Measurements from ENCODE around the gene HDGFL3.
A peak's percentile ranks its signal among the peaks of the same experiment; 100 is the strongest.

Gene HDGFL3

DNA sequence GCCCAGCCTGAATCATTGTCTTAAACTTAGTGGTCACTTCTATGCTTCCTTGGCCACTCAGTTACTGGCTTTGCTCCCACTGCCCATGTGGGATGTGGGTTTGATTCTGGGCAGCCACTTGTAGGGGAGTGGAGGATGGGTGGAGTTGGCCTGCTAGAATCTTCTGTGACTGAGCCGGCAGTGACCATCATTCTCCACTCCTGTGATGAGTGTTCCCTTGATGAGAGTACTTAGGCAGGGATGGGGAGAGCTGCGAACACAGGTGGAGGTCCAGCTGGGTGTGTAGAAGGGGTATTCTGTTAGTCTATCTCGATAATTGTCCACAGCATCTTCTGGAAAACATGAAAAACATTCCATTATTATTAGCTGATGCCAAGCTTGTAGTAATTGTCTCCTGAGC lies 92.2 kb downstream of the HDGFL3 start:
- H3K27me3 ChIP-seq (ENCODE audit: control insufficient read depth in 2 of 2, insufficient read depth in 2 of 2, low read length in 2 of 2): no peaks in the 10 kb centered on the region
- no peak overlapping the region for H3K4me3 ChIP-seq (ENCODE audit: low read length in 2 of 2)
- no peak overlapping the region for H3K9ac ChIP-seq (ENCODE audit: low read depth in 1 of 2, low read length in 2 of 2)
- H3K36me3 ChIP-seq (ENCODE audit: control insufficient read depth in 2 of 2, insufficient read depth in 2 of 2, low read length in 2 of 2): no peaks in the 10 kb centered on the region
- no peaks in the 10 kb centered on the region for H3K4me1 ChIP-seq (ENCODE audit: control insufficient read depth in 2 of 2, insufficient read depth in 2 of 2, low read length in 2 of 2)
- no peak overlapping the region for H3K27ac ChIP-seq (ENCODE audit: low read depth in 2 of 2, low read length in 2 of 2)
- H3K9me3 ChIP-seq (ENCODE audit: control insufficient read depth in 2 of 2, low read length in 2 of 2): no peaks in the 10 kb centered on the region

DNA sequence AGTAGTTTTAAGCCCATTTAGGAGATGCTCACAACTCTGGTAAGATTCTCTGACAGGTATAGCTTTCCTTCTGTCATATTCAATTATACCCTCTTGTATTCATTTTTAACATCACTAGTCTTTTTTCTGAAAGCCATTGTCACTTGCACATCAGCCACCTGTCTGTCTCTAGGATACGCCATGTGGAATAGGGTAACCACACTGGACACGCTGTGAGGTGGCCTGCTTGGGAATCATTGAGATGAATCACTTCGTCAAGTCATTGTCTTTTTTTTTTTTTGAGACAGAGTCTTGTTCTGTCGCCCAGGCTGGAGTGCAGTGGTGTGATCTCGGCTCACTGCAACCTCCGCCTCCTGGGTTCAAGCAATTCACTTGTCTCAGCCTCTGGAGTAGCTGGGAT lies 92.8 kb downstream of the HDGFL3 start:
- H3K9ac ChIP-seq (ENCODE audit: low read depth in 1 of 2, low read length in 2 of 2): no peak overlapping the region
- no peaks in the 10 kb centered on the region for H3K9me3 ChIP-seq (ENCODE audit: control insufficient read depth in 2 of 2, low read length in 2 of 2)
- no peaks in the 10 kb centered on the region for H3K36me3 ChIP-seq (ENCODE audit: control insufficient read depth in 2 of 2, insufficient read depth in 2 of 2, low read length in 2 of 2)
- no peak overlapping the region for H3K4me3 ChIP-seq (ENCODE audit: low read length in 2 of 2)
- no peak overlapping the region for H3K27ac ChIP-seq (ENCODE audit: low read depth in 2 of 2, low read length in 2 of 2)
- H3K27me3 ChIP-seq (ENCODE audit: control insufficient read depth in 2 of 2, insufficient read depth in 2 of 2, low read length in 2 of 2): no peaks in the 10 kb centered on the region
- H3K4me1 ChIP-seq (ENCODE audit: control insufficient read depth in 2 of 2, insufficient read depth in 2 of 2, low read length in 2 of 2): no peaks in the 10 kb centered on the region

- H3K9ac ChIP-seq (ENCODE audit: low read depth in 1 of 2, low read length in 2 of 2): no peak overlapping the region
- H3K27ac ChIP-seq (ENCODE audit: low read depth in 2 of 2, low read length in 2 of 2): no peak overlapping the region
- H3K4me3 ChIP-seq (ENCODE audit: low read length in 2 of 2): no peak overlapping the region
- H3K4me1 ChIP-seq (ENCODE audit: control insufficient read depth in 2 of 2, insufficient read depth in 2 of 2, low read length in 2 of 2): no peaks in the 10 kb centered on the region
- H3K9me3 ChIP-seq (ENCODE audit: control insufficient read depth in 2 of 2, low read length in 2 of 2): no peaks in the 10 kb centered on the region
- no peaks in the 10 kb centered on the region for H3K36me3 ChIP-seq (ENCODE audit: control insufficient read depth in 2 of 2, insufficient read depth in 2 of 2, low read length in 2 of 2)
- peaks cover 2 to 3% of the 10 kb centered on the region in 2 donors for H3K27me3 ChIP-seq (ENCODE audit: control insufficient read depth in 2 of 2, insufficient read depth in 2 of 2, low read length in 2 of 2)
Measured at GRCh38 chr15:83113881-83114674, 93.5 kb downstream of the HDGFL3 start.

GRCh38 chr15:83112956-83113299 lies 94.7 kb downstream of the HDGFL3 start:
- no peaks in the 10 kb centered on the region for H3K36me3 ChIP-seq (ENCODE audit: control insufficient read depth in 2 of 2, insufficient read depth in 2 of 2, low read length in 2 of 2)
- no peaks in the 10 kb centered on the region for H3K9me3 ChIP-seq (ENCODE audit: control insufficient read depth in 2 of 2, low read length in 2 of 2)
- H3K27ac ChIP-seq (ENCODE audit: low read depth in 2 of 2, low read length in 2 of 2): no peak overlapping the region
- H3K27me3 ChIP-seq (ENCODE audit: control insufficient read depth in 2 of 2, insufficient read depth in 2 of 2, low read length in 2 of 2): peaks cover 7 to 12% of the 10 kb centered on the region in 2 donors
- peaks cover 0 to 4% of the 10 kb centered on the region in 2 donors for H3K4me1 ChIP-seq (ENCODE audit: control insufficient read depth in 2 of 2, insufficient read depth in 2 of 2, low read length in 2 of 2)
- H3K9ac ChIP-seq (ENCODE audit: low read depth in 1 of 2, low read length in 2 of 2): no peak overlapping the region
- H3K4me3 ChIP-seq (ENCODE audit: low read length in 2 of 2): no peak overlapping the region

GRCh38 chr15:83112233-83112955 lies 95.2 kb downstream of the HDGFL3 start:
- no peaks in the 10 kb centered on the region for H3K36me3 ChIP-seq (ENCODE audit: control insufficient read depth in 2 of 2, insufficient read depth in 2 of 2, low read length in 2 of 2)
- H3K4me1 ChIP-seq (ENCODE audit: control insufficient read depth in 2 of 2, insufficient read depth in 2 of 2, low read length in 2 of 2): peaks cover 2 to 5% of the 10 kb centered on the region in 2 donors
- H3K4me3 ChIP-seq (ENCODE audit: low read length in 2 of 2): no peak overlapping the region
- peaks cover 7 to 15% of the 10 kb centered on the region in 2 donors for H3K27me3 ChIP-seq (ENCODE audit: control insufficient read depth in 2 of 2, insufficient read depth in 2 of 2, low read length in 2 of 2)
- H3K9me3 ChIP-seq (ENCODE audit: control insufficient read depth in 2 of 2, low read length in 2 of 2): no peaks in the 10 kb centered on the region
- H3K27ac ChIP-seq (ENCODE audit: low read depth in 2 of 2, low read length in 2 of 2): no peak overlapping the region
- no peak overlapping the region for H3K9ac ChIP-seq (ENCODE audit: low read depth in 1 of 2, low read length in 2 of 2)

GRCh38 chr15:83111149-83111548 lies 96.5 kb downstream of the HDGFL3 start:
- Histone ChIP-seq H3K27ac (ENCODE audit: low read depth in 2 of 2, low read length in 2 of 2) (no peak overlapping the region), H3K9ac (ENCODE audit: low read depth in 1 of 2, low read length in 2 of 2) (no peak overlapping the region)

DNA sequence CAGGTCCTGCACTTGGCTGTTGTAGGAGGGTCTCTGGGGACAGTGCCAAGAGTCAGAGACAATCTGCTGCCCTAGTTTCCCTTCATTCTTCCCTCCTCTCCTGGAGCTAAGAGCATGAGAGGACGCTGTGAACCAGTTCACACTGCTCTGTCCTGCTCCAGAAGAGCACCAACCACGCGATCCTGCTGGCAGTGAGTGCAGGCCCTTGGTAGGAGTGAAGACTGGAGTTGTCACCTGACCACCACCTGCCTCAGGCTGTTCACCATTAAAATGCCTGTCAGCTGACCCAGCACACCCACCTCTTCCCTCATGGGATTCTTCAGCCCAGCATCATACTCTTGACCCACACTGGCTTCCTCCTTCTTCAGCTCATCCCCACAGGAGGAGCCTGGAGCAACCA lies 97.2 kb downstream of the HDGFL3 start:
- H3K36me3 ChIP-seq (ENCODE audit: control insufficient read depth in 2 of 2, insufficient read depth in 2 of 2, low read length in 2 of 2): no peaks in the 10 kb centered on the region
- H3K9ac ChIP-seq (ENCODE audit: low read depth in 1 of 2, low read length in 2 of 2): no peak overlapping the region
- peaks cover 13 to 21% of the 10 kb centered on the region in 2 donors for H3K27me3 ChIP-seq (ENCODE audit: control insufficient read depth in 2 of 2, insufficient read depth in 2 of 2, low read length in 2 of 2)
- no peak overlapping the region for H3K27ac ChIP-seq (ENCODE audit: low read depth in 2 of 2, low read length in 2 of 2)
- H3K9me3 ChIP-seq (ENCODE audit: control insufficient read depth in 2 of 2, low read length in 2 of 2): no peaks in the 10 kb centered on the region
- H3K4me3 ChIP-seq (ENCODE audit: low read length in 2 of 2): no peak overlapping the region
- H3K4me1 ChIP-seq (ENCODE audit: control insufficient read depth in 2 of 2, insufficient read depth in 2 of 2, low read length in 2 of 2): peaks cover 2 to 5% of the 10 kb centered on the region in 2 donors

More at GRCh38 chr15:83111149-83111548, 96.5 kb downstream of the HDGFL3 start:
- Histone ChIP-seq H3K36me3 (ENCODE audit: control insufficient read depth in 2 of 2, insufficient read depth in 2 of 2, low read length in 2 of 2) (no peaks in the 10 kb centered on the region), H3K4me3 (ENCODE audit: low read length in 2 of 2) (no peak overlapping the region), H3K9me3 (ENCODE audit: control insufficient read depth in 2 of 2, low read length in 2 of 2) (no peaks in the 10 kb centered on the region), H3K4me1 (ENCODE audit: control insufficient read depth in 2 of 2, insufficient read depth in 2 of 2, low read length in 2 of 2) (peaks cover 2 to 5% of the 10 kb centered on the region in 2 donors), H3K27me3 (ENCODE audit: control insufficient read depth in 2 of 2, insufficient read depth in 2 of 2, low read length in 2 of 2) (peaks cover 11 to 21% of the 10 kb centered on the region in 2 donors)

- Histone ChIP-seq H3K9me3 (ENCODE audit: control insufficient read depth in 2 of 2, low read length in 2 of 2) (no peaks in the 10 kb centered on the region), H3K9ac (ENCODE audit: low read depth in 1 of 2, low read length in 2 of 2) (no peak overlapping the region), H3K4me1 (ENCODE audit: control insufficient read depth in 2 of 2, insufficient read depth in 2 of 2, low read length in 2 of 2) (peaks cover 2 to 5% of the 10 kb centered on the region in 2 donors), H3K27me3 (ENCODE audit: control insufficient read depth in 2 of 2, insufficient read depth in 2 of 2, low read length in 2 of 2) (peaks cover 13 to 21% of the 10 kb centered on the region in 2 donors), H3K4me3 (ENCODE audit: low read length in 2 of 2) (no peak overlapping the region), H3K36me3 (ENCODE audit: control insufficient read depth in 2 of 2, insufficient read depth in 2 of 2, low read length in 2 of 2) (no peaks in the 10 kb centered on the region), H3K27ac (ENCODE audit: low read depth in 2 of 2, low read length in 2 of 2) (no peak overlapping the region)
Measured at GRCh38 chr15:83109532-83109931, 98.1 kb downstream of the HDGFL3 start.

DNA sequence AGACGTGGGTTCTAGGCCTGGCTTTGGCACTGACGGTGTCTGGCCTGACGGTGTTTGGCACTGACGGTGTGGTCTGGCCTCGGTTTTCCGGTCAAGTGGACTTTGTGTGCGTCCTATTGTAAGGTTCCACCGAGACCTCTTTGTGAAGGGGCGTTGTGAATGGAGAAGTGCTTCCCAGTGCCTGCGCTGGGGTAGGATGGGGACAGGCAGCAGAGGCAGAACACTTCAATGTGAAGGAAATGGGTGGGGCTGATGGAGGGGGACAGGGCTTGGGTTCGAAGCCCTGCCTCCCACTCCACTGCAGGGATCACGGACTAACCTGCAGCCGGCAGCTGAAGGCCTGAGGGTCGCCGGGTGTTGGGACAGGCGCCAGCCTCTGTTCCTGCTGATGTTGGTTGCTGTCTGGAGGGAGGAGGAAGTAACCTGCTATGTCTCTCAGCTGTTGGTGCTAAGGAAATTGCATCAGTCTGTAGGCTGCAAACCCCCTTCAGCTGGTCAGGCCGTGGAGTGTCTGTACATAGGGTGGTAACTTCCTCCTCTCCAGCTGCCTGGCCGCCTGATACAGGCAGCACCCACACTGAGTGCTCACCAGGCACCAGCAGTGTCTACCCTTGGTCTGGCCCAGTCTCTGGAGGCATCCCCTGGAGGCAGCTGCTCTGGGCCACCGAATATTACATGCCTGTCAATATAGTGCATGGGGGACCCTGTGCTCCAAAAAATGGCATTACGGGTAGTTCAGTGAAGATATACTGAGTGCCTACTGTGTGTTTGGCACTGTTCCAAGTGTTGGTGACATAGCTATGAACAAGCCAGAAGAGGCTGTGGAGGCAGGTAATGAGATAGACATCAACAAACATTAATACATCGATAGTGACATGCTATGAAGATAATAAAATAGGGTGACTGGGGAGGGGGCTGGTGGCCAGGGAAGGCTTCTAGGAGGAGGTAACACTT lies 99.1 kb downstream of the HDGFL3 start:
- Histone ChIP-seq H3K27me3 (ENCODE audit: control insufficient read depth in 2 of 2, insufficient read depth in 2 of 2, low read length in 2 of 2) (peaks cover 13 to 21% of the 10 kb centered on the region in 2 donors), H3K27ac (ENCODE audit: low read depth in 2 of 2, low read length in 2 of 2) (peak overlapping the region; percentile 46 to 63), H3K4me1 (ENCODE audit: control insufficient read depth in 2 of 2, insufficient read depth in 2 of 2, low read length in 2 of 2) (peaks cover 2 to 5% of the 10 kb centered on the region in 2 donors), H3K9ac (ENCODE audit: low read depth in 1 of 2, low read length in 2 of 2) (peak overlapping the region; percentile 37 to 38), H3K9me3 (ENCODE audit: control insufficient read depth in 2 of 2, low read length in 2 of 2) (no peaks in the 10 kb centered on the region), H3K36me3 (ENCODE audit: control insufficient read depth in 2 of 2, insufficient read depth in 2 of 2, low read length in 2 of 2) (no peaks in the 10 kb centered on the region), H3K4me3 (ENCODE audit: low read length in 2 of 2) (peak overlapping the region; percentile 17 to 66)
